ENCODE measurements around the gene TCF15.

The TCF15 gene, protein sequence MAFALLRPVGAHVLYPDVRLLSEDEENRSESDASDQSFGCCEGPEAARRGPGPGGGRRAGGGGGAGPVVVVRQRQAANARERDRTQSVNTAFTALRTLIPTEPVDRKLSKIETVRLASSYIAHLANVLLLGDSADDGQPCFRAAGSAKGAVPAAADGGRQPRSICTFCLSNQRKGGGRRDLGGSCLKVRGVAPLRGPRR

DNA sequence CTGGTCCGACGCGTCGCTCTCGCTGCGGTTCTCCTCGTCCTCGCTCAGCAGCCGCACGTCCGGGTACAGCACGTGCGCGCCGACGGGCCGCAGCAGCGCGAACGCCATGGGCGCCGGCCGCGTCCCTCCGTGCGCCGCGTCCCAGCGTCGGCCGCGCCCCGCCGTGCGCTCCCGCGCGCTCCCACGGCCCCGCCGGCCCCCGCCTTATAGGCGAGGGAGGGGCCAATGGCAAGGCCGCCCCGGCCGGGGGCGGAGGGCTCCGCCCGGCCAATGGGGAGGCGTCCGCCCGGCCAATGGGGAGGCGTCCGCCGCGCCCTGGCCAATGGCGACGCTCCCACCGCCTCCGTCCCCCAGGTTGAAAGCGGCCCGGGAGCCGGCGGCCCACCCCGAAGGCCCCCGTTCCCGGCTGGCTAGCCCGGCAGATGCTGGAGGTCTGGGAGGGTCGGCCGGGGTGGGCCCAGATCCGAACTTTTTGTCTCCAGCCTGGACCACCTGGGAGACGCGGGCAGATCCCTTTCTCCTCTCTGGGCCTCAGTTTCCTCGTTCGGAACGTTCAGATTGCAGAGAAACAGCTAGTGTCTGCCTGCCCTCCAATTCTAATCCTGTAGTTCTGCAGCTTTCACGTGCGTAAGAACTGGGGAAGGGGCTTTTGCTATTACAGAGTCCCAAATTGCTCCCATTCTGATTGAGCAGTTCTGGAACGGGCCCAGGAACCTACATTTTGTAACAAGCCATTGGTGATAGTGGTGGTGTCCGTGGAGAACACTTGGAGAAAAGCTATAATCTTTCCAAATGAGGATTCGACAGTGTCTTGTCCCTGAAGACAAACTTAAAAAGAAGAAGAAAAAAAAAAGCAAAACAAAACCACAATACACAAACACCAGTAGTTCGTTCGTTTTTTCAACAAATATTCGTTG is at the start of gene TCF15:
TCF15 (minus strand) TSS at position 180 of the 917 bp plus-strand sequence; CDS start at position 108, 72 bp downstream.
- no peak for DNase-seq

DNA sequence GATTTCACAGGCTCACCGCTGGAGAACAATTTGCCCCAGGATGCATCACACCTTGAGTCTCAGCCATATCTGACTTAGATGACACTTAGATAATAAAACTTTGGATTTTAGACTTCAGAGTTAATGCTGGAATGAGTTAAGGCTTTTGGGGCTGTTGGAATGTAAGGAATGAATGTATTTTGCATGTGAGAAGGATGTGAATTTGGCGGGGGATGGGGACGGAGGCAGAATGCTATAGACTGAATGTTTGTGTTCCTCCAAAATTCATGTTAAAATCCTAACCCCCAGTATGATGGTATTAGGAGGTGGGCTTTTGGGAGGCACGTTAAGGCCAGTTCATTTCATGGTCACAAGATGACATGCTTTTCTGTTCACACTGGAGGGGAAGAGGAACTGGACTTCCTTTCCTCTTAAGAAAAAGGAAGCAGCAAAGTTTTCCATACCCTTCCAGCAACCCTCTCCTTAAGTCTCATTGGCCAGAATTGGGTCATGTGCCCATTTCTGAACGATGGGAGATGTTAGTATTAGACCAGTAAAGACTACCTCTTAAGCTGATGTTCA is 48.7 kb upstream of the TCF15 start:
- no peak for DNase-seq

DNA sequence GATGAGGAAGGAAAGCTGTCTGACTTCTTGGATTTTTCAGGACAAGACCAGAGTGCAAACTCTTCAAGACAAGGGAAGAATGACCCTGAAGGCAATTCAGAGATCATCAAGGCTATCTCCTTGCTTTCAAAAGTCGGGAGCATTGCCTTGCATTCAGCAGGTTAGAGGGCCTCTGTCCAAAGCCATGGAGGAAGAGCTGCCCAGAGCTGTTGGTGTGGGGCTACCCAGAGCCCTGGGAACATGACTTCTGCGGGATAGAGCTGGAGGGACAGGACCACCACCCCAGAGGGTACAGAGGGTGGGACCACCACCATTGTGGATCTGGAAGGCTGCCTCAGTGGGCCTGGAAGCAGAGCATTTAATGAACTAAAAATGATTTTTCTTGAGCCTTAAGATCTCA is 48.1 kb upstream of the TCF15 start:
- no peak for DNase-seq

DNA sequence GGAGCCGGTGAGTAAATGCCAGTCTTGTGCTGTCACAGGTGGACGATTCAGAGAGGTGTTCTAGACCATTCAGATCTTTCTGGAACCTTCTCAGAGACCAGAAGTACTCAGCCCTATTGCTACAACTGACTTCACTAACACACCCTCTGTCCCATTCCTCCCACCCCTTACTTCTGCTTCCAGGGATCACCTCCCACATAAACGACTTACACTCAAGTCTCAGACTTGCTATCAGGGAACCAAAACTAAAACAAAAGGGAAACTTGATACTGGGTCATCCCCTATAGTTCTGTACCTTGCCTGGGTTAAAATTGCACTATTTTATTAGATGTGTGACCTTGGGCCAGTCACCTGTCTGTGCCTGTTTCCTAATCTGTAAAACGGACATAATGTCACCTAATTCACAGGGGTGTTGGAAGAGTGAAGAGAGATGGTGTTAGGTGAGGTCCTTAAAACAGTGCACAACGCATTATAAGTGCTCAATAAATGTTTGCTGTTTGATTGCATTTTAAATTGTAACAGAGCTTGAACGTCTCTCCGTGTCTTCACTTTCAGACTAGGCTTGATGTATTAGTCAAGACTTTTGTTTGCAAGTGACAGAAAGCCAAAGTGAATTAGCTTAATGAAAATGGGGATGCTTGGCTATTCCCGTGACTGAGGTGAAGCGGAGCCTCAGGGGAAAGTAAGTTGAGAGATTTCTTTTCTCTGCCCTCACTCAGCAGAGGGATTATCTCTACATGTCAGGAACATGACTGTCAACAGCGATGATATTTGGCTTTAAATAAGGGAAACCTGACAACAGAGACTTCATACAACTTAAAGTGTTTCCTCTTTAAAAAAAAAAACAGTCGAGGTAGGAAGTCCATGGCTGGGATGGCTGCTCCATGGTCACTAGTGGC is 45.9 kb upstream of the TCF15 start:
- DNase-seq, result no peak

DNA sequence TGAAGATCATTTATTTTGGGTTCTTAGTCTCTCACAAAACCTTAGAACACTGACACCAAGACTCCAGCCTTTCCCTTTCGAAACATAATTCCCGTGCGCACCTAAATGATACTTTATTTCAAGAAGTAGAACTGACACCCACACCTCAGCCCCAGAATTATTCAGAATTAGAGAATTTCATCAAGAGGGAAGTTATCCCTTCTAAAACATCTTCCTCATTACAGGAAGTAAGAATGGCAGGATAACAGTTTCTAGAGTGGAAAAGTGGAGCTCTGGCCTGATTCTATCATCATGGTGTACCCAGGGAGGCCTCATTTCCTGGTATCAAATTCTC is 44.3 kb upstream of the TCF15 start:
- DNase-seq, result no peak

DNA sequence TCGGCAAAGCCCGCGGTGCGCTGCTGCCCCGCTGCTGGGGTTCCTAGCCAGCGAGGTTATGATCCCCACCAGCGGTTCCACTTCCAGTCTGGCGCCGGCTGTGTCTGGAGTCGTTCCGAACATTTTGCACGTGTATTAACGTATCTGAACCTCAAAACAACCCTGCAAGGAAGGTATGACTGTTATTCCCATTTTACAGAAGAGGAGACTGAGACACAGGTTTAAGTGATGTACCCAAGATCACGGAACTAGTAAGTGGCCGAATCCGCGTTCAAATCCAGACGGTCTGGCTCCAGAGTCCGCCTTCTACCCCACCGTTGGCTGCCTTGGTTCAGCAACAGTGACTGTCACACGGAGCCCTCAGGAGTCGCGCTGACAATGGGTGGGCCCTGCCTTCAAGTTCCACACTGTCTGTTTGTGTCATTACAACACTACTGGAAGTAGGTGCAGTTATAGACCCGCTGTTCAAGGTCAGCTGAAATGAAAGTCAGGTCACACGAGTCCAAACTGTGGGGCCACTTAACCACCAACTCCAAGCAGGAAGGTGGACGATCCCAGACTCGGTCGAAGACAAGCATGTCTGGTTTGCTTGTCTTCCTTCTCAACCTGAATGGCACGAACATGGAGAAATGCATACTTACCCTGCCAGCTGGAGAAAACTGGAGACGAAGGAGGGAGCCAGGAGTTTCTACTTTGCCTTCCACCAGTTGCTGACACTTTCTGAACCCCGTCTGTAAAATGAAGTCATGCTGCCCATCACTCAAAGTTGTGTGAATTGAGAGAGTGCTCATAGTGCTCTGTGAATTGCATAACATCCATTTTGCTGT is 43.7 kb upstream of the TCF15 start:
- DNase-seq, result no peak

DNA sequence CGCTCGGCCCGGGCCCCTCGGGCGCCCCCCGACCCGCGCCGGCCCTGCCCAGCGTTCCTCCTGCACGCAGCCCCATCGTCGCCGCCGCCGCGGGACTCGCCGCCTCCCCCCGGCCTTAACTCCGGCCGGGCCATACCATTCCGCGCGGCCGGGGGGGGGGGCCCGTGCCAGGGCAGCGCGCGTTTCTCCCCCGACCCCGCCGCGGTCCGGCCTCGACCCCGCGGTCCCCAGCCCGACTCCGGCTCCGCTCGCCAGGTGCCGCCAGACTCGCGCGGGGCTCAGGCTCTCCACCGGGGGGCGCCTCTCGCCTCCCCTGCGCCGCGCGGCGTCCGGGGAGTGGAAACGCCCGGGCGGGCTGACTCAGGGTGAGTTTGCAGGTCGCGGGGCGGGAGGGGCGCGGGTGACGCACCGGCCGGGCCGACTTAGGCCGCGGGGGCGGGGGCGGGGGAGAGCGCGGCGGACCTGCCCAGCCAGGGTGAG is 43.0 kb upstream of the TCF15 start, which contains the start of gene SRXN1:
SRXN1 (minus strand) TSS at position 91 of the 480 bp plus-strand sequence; CDS start at position 76, 15 bp downstream.
- DNase-seq, result peak; percentile 85

DNA sequence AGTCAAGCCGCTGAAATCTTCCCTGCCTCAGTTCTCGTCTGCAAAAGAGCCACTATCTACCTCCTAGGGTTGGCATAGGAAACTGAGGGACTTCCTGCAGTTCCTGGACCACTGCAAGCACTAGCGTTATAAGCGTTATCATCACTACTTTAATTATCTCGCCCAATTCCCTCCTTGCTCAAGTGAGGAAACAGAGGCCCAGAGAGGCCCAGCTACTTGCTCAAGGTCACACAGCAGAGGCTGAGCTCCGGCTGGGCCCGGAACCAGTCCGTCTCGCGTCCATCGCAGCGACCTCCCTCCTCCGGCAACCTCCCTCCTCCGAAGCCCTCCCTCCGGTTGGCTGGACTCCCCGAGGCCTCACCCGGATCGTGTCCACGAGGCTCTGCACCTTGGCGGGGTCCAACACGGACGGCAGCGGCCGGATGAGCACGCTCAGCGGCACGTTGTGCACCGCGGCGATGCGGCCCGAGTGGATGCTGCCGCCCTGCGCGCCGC is 42.6 kb upstream of the TCF15 start:
- DNase-seq, result no peak

DNA sequence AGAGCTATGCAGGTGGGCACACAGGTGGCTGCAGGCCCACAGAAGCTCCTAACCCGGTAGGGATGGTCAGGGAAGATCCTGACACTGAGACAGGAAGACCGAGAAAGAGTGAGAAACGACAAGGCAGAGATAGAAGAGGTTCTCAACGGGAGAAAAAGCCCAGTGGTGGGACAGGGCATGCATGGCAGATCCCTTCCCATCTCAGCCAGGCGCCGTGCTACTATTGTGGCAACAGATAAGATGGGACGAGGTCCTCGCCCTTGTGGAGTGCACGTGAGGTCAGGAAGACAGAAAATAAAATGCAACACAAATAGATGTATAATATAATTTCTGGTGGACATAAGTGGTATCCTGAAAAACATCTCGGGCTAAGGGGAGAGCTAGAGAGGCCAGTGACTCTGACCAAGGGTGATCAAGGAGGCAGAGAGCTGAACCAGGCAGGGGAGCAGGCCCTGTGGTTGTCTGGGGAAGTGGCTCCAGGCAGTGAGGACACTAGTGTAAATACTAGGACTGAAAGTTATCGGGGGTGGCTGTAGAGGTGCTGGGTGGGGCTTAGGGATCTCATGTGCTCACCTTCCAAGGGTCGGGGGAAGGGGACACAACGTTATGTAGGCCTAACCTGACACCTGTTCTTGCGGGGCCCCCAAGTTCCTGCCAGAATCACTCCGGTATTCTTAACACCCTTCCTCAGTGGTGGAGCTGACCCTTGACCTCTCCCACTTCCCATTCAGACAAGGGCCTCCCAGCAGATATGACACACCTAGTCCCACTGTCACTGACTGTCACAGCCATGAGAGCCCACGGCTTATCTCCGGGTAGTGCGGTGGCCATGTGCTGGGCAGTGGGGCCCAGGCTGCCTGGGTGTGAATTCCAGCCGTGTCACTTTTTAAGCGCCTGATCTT is 41.9 kb upstream of the TCF15 start:
- DNase-seq, result no peak

DNA sequence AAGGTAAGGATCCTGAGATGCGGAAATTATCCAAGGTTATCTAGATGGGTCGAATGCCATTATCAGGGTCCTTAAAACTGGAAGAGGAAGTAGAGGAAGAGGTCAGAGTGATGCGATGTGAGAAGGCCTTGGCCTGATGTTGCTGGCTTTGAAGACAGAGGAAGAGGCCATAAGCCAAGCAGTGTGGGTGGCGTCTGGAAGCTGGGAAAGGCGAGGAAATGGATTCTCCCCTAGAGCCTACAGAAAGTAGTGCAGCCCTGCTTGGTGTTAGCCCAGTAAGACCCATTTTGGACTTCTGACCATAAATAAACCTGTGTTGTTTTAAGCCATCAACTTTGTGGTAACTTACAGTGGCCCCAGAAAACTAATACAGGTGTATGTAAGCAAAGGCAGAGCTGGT is 40.8 kb upstream of the TCF15 start:
- DNase-seq, result no peak

DNA sequence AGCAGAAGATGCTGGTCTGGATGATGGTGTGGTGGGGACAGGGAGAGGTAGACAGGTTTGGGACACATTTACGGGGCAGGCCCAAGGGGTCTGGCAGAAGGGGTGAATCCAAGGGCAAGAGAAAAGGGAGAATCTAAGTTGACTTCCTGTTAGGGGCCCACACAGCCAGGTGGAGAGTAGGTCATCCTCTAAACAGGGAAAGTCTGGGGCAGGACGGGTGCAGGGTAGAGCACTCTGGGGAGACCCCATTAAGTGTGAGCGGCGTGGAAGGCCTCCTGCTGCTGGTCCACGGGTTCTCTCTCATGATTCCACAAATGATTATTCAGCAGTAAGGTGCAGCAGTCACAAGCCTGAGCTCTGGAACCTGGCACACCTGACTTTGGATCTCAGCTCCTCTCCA is 40.2 kb upstream of the TCF15 start:
- no peak for DNase-seq

DNA sequence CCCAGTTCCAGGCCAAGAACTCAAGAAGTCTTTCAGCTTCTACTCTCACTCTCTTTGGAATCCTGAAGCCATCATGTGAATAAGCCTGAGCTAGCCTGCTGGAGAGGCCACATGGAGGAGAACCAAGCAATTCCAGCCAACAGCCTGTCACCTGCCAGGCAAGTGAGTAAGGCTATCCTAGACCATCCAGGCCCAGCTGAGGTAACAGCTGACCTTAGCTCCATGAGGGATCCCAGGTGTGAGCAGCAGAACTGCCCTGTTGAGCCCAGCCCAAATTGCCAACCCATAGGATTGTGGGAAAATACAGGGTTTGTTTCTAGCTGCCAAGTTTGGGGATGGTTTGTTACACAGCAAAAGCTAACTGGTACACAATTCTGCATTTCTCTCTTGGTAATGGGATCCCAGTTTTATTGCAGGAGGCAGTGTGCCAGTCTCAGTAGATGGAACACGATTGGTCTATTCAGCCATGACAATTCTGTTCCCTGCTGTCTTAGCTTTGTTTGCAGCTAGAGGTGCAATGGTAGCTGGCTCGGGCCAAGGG is 37.4 kb upstream of the TCF15 start:
- DNase-seq, result no peak

DNA sequence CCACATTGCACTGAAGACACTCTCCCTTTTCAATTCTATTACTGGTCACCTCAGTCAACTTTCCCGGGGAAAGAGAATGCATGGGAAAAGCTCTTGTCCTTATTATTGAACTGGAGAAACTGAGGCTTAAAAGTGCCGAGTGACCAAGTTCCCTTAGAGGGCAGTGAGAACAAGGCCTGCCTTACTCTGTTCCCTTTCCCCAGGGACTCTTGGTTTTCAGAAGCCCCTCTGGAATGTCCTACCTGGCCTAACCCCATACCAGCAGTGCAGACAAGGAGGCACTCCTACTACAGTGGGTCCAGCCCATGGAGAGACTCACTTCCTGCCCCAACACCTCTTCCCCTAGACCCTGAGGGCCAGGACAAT is 36.7 kb upstream of the TCF15 start:
- DNase-seq, result no peak

DNA sequence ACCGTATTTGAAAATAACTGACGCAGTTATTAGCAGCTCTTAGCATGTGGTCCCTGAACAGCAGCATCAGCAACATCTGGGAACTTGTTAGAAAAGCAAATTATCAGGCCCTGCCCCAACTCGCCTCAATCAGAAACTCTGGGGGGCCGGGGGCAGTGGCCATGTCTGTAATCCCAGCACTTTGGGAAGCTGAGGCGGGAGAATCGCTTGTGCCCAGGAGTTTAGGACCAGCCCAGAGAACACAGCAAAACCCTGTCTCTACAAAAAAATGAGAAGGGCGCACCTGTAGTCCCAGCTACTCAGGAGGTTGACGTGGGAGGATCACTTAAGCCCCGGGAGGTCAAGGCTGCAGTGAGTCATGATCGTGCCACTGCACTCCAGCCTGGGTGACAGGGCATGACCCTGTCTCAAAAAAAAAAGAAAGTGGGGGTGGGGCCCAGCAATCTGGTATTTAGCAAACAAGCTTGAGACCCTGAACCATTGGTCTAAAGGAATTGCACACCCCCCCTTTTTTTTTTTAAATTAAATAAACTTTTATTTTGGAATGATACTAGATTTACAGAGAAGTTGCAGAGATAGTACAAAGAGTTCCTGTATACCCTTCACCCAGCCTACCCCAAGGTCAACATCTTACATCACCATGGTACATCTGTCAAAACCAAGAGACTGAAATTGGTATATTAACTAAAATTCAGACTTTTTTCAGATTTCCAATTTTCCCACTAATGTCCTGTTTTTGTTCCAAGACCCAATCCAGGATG is 36.2 kb upstream of the TCF15 start:
- DNase-seq, result no peak

DNA sequence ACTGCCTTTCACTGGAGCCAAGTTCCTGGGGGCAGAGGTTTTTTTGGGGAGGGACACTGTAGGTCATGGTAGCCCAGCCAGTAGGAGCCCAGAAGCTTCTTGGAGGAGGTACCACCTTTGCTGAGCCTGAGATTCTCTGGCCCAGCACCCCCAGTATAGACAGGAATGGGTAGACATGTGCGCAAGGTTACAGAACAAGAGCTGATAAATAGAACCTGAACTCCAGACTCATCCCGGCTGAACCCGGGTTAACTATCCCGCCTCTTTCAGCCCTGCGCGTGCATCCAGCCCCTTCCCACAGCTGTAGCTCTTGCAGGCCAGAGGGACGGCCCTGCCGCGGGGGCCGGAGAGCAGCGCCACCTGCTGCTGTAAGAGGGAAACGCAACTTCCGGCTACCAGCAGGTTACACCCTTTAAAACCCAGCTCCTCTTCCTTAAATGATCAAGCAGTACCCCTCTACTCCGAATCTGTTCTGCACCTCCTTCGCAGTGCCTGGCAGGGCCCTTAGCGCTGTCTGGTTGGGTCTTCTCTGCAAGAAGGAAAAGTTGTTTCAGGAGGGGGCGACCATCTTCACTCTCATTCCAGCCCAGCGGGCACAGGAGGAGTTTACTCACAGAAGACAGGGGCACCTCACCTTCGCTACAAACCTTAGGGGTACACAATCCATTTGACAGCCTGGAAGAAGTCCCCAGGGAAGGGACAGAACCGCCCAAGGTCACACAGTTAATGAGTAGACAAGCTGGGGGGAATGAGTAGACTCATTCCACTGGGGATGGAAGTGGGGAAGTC is 35.4 kb upstream of the TCF15 start:
- peak; percentile 69 for DNase-seq

DNA sequence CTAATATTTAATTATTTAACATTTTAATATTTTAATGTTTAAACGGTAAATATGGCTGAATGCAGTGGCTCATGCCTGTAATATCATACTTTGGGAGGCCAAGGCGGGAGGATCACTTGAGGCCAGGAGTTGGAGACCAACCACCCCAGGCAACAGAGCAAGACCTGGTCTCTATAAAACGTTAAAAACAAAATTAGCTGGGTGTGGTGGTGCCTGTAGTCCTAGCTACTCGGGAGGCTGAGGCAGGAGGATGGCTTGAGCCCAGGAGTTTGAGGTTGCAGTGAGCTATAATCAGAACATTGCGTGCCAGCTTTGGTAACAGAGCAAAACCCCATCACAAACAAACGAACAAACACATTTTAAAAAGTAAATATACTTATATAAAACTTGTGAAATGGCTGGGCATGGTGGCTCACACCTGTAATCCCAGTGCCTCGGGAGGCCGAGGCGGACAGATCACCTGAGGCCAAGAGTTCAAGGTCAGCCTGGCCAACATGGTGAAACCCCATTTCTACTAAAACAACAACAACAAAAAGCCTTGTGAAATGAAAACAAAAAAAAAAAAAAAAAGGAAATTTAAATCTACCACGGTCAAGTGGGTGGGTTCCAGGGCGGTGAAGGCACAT is 34.7 kb upstream of the TCF15 start:
- no peak for DNase-seq

DNA sequence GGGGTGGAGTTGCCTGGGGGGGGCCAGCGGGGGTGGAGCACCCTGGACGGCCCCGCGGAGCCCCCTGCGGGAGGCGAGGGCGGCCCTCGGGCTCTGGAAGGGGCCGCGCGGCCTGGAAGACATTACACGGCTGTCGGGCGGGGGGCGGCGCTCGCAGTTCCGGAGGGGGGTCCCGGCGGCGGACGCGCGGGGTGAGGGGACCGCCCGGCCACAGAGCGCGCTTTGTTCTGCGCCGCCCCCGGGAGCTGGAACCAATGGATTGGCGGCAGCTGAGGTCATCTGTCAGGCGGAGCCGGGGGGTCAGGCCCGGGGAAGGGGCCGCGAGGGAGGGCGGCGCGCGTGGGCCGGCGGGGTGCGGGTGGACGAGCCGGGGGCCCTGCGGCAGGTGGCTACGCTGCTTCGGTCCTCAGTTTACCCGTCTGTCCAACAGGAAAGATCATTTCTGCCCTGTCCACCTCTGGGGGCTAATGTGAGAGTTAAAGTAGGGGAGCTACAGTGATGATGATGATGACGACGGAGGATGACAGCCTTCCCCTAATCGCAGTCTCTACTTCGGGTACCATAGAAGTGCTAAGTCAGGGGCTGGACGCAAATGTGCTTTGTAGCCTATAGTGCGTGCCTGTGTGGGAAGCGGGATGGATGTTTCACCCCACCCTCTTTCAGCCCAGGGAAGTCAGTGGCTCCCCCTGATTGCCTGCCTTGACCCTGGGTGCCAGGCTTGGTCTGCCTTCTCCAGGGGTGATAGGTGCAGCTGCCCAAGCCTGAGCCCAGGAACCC is 32.5 kb upstream of the TCF15 start:
- DNase-seq, result no peak

Measured in CD4-positive, alpha-beta T cell treated with Interleukin-10 for 1 hour (primary cell).